ENCODE data around the gene AHI1. TPM values are rescaled to one million over a fixed set of nuclear protein-coding genes. Genes with fewer than 3 reads are reported as not detected.

The AHI1 gene
- total and polyA plus RNA-seq, 10 of the 15 experiments (the other 5 are each of a cell fraction or from before 2014, with no cell fraction given) = 3.2 to 9.5 (median 4.6) TPM

DNA sequence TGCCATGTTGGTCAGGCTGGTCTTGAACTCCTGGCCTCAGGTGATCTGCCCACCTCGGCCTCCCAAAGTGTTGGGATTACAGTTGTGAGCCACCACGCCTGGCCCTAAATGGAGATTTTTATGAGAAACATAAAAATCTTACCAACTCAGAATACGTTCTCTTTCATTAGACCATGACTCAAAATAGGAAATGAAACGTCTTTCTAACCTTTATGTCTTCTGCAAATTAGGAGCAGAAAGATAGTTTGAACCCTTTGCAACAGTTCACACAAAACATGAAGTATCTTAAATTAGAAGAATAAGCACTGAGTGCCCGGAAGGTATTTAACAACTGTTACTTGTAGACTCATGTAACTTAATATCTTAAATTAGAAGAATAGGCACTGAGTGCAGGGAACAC, 48.3 kb downstream of the AHI1 start (continued):
- TF ChIP-seq, protein P1, sequence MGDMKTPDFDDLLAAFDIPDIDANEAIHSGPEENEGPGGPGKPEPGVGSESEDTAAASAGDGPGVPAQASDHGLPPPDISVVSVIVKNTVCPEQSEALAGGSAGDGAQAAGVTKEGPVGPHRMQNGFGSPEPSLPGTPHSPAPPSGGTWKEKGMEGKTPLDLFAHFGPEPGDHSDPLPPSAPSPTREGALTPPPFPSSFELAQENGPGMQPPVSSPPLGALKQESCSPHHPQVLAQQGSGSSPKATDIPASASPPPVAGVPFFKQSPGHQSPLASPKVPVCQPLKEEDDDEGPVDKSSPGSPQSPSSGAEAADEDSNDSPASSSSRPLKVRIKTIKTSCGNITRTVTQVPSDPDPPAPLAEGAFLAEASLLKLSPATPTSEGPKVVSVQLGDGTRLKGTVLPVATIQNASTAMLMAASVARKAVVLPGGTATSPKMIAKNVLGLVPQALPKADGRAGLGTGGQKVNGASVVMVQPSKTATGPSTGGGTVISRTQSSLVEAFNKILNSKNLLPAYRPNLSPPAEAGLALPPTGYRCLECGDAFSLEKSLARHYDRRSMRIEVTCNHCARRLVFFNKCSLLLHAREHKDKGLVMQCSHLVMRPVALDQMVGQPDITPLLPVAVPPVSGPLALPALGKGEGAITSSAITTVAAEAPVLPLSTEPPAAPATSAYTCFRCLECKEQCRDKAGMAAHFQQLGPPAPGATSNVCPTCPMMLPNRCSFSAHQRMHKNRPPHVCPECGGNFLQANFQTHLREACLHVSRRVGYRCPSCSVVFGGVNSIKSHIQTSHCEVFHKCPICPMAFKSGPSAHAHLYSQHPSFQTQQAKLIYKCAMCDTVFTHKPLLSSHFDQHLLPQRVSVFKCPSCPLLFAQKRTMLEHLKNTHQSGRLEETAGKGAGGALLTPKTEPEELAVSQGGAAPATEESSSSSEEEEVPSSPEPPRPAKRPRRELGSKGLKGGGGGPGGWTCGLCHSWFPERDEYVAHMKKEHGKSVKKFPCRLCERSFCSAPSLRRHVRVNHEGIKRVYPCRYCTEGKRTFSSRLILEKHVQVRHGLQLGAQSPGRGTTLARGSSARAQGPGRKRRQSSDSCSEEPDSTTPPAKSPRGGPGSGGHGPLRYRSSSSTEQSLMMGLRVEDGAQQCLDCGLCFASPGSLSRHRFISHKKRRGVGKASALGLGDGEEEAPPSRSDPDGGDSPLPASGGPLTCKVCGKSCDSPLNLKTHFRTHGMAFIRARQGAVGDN (IDR thresholded peaks at IDR 0.05) = no peak
- TF ChIP-seq YBX1 (IDR thresholded peaks at IDR 0.05) = no peak
- TF ChIP-seq DPF2 (IDR thresholded peaks at IDR 0.05) = no peak
- TF ChIP-seq, protein P2, sequence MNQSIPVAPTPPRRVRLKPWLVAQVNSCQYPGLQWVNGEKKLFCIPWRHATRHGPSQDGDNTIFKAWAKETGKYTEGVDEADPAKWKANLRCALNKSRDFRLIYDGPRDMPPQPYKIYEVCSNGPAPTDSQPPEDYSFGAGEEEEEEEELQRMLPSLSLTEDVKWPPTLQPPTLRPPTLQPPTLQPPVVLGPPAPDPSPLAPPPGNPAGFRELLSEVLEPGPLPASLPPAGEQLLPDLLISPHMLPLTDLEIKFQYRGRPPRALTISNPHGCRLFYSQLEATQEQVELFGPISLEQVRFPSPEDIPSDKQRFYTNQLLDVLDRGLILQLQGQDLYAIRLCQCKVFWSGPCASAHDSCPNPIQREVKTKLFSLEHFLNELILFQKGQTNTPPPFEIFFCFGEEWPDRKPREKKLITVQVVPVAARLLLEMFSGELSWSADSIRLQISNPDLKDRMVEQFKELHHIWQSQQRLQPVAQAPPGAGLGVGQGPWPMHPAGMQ (IDR thresholded peaks at IDR 0.05; ENCODE audit: borderline replicate concordance) = no peak
- TF ChIP-seq TCF3 (IDR thresholded peaks at IDR 0.05; ENCODE audit: borderline replicate concordance, insufficient read depth, low read depth, low read length) = no peak
- TF ChIP-seq GATAD2B (conservative IDR thresholded peaks at IDR 0.05; ENCODE audit: low read depth) = no peak
- TF ChIP-seq RCOR1 (conservative IDR thresholded peaks at IDR 0.05; ENCODE audit: low read depth, low read length) = no peak
- no peak for TF ChIP-seq ATF7 (IDR thresholded peaks at IDR 0.05; ENCODE audit: low read depth)

All from GM12878 (cell line).